Neural crest cell (in vitro differentiated cells): ENCODE data around the gene PRR35. TPM values are rescaled to one million over a fixed set of nuclear protein-coding genes. Genes with fewer than 3 reads are reported as not detected.
A peak's percentile ranks its signal among the peaks of the same experiment; 100 is the strongest.

Experiments used
- DNase-seq: peaks from one replicate; pipeline ENCODE4 v3.0.0; 2021; ENCODE audit warnings: low read depth, mixed read lengths, low spot score
- H3K27ac Mint-ChIP-seq: one replicate; pipeline ENCODE4 v1.8.0; 2021; ENCODE audit warnings: mild to moderate bottlenecking, mixed read lengths; ENCODE audit not compliant: unreplicated experiment
- H3K27me3 Mint-ChIP-seq: 2 replicates; pipeline ENCODE4 v1.8.0; 2021; ENCODE audit warnings: low read depth, mild to moderate bottlenecking, mixed read lengths
- H3K36me3 Mint-ChIP-seq: 2 replicates; pipeline ENCODE4 v1.8.0; 2021; ENCODE audit warnings: low read depth, mild to moderate bottlenecking, mixed read lengths
- H3K4me1 Mint-ChIP-seq: 2 replicates; pipeline ENCODE4 v1.8.0; 2021; ENCODE audit warnings: mixed read lengths
- H3K4me3 Mint-ChIP-seq: one replicate; pipeline ENCODE4 v1.8.0; 2021; ENCODE audit warnings: mild to moderate bottlenecking, mixed read lengths
- H3K9me3 Mint-ChIP-seq: 2 replicates; pipeline ENCODE4 v1.8.0; 2021; ENCODE audit warnings: mixed read lengths
- total RNA-seq: library from RNA; stranded (reverse); gene quantifications from 2 replicates; pipeline ENCODE4 v1.2.1, GENCODE V29; 2021
- TF ChIP-seq, protein P1 (sequence below): fragments of 200-600 bp; sonication (generic); conservative IDR thresholded peaks from 2 replicates; pipeline ENCODE4 v1.5.0; 2021; ENCODE audit warnings: antibody characterized with exemption, mild to moderate bottlenecking

The PRR35 gene
- total RNA-seq, 1 donor from 2014 or later, result not detected

DNA sequence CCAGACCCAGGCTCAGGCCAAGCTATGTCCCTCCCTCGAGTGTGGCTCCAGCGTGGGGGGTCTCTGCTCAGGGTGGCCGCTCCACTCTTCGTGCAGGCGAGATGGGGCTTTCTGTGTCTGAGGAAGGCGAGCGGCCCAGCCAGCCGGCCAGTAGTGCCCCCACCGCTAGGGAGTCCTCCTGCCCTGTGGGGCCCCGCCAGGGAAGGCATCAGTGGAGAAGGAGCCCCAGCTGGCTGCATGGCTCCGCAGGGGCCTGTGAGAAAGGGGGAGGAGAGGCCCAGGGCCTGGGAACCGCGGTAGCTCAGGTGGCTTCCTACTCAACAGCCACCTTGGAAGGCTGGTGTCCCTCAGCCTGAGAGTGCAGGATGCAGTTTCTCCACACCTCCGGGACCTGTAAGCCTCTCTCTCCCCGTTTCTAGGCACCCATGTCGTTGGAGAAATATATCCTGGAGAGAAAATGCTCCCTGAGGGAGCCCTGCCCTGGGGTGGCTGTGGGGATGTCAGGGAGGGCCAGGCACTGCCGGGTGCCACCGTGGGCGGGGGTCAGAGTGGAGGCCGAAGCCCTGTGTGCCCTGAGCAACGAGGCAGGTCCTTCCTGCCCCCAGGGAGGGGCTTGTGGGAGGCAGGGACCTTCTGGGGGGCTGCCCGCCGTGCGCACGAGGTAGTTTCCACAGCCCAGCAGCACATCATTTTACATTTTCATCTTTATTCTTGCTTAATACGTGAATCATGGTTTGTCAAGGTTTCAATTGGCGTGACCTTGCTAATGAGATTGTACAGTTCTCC is 12.9 kb downstream of the PRR35 start:
- TF ChIP-seq, protein P1, sequence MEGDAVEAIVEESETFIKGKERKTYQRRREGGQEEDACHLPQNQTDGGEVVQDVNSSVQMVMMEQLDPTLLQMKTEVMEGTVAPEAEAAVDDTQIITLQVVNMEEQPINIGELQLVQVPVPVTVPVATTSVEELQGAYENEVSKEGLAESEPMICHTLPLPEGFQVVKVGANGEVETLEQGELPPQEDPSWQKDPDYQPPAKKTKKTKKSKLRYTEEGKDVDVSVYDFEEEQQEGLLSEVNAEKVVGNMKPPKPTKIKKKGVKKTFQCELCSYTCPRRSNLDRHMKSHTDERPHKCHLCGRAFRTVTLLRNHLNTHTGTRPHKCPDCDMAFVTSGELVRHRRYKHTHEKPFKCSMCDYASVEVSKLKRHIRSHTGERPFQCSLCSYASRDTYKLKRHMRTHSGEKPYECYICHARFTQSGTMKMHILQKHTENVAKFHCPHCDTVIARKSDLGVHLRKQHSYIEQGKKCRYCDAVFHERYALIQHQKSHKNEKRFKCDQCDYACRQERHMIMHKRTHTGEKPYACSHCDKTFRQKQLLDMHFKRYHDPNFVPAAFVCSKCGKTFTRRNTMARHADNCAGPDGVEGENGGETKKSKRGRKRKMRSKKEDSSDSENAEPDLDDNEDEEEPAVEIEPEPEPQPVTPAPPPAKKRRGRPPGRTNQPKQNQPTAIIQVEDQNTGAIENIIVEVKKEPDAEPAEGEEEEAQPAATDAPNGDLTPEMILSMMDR, result no peak
- peaks cover 25% of the 10 kb centered on the region for H3K4me1 Mint-ChIP-seq
- H3K9me3 Mint-ChIP-seq, result no peaks in the 10 kb centered on the region
- H3K27ac Mint-ChIP-seq, result no peak overlapping the region
- no peak overlapping the region for H3K4me3 Mint-ChIP-seq
- no peak for DNase-seq
- H3K36me3 Mint-ChIP-seq, result no peaks in the 10 kb centered on the region
- no peaks in the 10 kb centered on the region for H3K27me3 Mint-ChIP-seq

DNA sequence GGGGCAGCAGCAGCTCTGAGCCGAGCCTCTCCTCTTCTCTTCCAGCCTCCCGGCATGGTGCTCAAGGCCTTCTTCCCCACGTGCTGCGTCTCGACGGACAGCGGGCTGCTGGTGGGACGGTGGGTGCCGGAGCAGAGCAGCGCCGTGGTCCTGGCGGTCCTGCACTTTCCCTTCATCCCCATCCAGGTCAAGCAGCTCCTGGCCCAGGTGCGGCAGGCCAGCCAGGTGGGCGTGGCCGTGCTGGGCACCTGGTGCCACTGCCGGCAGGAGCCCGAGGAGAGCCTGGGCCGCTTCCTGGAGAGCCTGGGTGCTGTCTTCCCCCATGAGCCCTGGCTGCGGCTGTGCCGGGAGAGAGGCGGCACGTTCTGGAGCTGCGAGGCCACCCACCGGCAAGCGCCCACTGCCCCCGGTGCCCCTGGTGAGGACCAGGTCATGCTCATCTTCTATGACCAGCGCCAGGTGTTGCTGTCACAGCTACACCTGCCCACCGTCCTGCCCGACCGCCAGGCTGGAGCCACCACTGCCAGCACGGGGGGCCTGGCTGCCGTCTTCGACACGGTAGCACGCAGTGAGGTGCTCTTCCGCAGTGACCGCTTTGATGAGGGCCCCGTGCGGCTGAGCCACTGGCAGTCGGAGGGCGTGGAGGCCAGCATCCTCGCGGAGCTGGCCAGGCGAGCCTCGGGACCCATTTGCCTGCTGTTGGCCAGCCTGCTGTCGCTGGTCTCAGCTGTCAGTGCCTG is 14.0 kb downstream of the PRR35 start:
- Mint-ChIP-seq H3K4me1 (peaks cover 21% of the 10 kb centered on the region), H3K27me3 (no peaks in the 10 kb centered on the region), H3K27ac (no peak overlapping the region), H3K4me3 (no peak overlapping the region), H3K9me3 (no peaks in the 10 kb centered on the region), H3K36me3 (no peaks in the 10 kb centered on the region)
- no peak for DNase-seq
- TF ChIP-seq, protein P1, result no peak

DNA sequence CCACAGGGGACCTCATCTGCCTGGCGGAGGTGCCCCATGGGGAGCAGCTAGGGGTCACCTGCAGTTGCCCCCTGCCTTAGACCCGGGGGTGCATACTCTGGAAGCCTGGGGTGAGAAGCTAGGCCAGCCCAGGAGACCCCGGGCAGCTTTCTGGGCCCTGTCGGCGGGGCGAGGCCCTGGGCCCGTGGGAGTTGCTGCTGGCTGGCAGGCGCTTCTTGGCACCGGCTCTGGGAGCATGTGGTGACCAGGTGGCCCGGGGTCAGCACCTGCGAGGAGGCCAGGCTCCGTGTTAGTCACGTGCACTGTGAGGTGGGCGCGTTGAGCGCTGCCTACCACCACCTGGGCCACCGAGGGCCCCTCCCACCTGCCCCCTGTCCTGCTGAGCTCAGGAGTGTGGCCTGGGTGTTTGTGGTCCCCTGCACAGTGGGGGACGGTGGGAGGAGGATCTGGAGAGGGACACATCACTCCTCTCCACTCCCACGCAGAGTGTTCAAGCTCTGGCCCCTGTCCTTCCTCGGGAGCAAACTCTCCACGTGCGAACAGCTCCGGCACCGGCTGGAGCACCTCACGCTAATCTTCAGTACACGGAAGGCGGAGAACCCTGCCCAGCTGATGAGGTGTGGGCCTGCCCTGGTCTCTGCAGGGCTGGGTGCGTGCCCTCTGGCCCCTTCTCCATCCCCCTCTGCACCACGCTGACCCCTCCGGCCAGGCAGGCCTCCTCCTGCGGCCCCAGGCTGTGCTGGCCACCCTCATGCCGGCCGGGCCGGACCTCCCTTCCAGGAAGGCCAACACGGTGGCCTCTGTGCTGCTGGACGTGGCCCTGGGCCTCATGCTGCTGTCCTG is 15.4 kb downstream of the PRR35 start:
- H3K27ac Mint-ChIP-seq, result no peak overlapping the region
- H3K4me1 Mint-ChIP-seq, result peaks cover 16% of the 10 kb centered on the region
- TF ChIP-seq, protein P1, result no peak
- H3K36me3 Mint-ChIP-seq, result no peaks in the 10 kb centered on the region
- no peaks in the 10 kb centered on the region for H3K27me3 Mint-ChIP-seq
- H3K9me3 Mint-ChIP-seq, result no peaks in the 10 kb centered on the region
- no peak overlapping the region for H3K4me3 Mint-ChIP-seq
- no peak for DNase-seq

DNA sequence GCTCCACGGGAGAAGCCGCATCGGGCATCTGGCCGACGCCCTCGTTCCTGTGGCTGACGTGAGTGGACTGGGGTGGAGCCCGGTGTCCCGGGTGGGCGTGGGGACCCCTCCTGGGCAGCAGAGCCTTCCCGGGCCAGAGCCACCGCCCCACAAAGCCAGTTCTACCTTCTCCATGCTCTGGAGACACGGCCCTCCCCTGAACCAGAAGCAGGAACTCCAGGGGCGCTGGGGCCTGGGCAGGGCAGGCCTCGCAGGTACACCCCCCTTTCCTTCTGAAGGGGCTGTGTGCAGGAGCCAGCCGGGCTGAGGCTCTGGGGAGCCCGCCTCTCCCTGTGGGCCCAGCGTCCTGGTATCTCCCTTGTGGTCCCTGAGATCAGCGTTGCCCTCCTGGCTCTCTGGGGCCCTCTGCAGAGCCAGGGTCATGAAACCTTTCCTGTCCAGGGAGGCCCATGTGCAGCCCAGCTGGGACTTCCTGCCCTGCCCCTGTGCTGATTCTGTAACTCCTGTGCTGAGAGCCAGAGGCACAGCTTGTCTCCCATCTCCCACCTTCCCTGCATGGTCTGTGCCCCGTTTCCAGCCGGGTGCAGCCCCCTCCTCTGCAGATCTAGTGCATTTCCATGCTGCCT is 16.1 kb downstream of the PRR35 start:
- Mint-ChIP-seq H3K27ac (no peak overlapping the region), H3K36me3 (no peaks in the 10 kb centered on the region), H3K4me1 (peaks cover 8% of the 10 kb centered on the region), H3K9me3 (no peaks in the 10 kb centered on the region), H3K4me3 (peak overlapping the region; percentile 68), H3K27me3 (no peaks in the 10 kb centered on the region)
- DNase-seq, result no peak
- TF ChIP-seq, protein P1, result no peak

DNA sequence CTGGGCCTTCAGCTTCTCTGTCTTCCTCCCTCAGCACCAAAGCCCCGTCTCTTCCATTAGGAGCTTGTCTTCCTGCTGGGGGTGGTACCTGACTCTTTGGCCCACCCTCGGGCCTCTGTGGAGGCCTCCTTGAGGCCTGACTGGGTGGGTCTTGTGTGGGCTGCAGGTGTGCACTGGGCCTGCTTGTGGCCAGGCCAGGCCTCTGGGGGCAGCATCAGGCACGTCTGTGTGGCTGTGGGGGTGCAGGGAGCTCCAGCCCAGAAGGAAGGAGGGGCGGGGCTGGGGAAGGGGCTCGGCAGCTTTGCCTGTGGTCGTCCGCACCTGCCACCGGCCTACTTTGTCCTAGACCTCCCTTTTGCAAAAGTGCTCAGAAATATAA is 16.6 kb downstream of the PRR35 start:
- TF ChIP-seq, protein P1, result no peak
- peaks cover 3% of the 10 kb centered on the region for H3K4me1 Mint-ChIP-seq
- H3K27me3 Mint-ChIP-seq, result no peaks in the 10 kb centered on the region
- no peak overlapping the region for H3K27ac Mint-ChIP-seq
- H3K4me3 Mint-ChIP-seq, result peak overlapping the region; percentile 68
- no peaks in the 10 kb centered on the region for H3K9me3 Mint-ChIP-seq
- no peak for DNase-seq
- H3K36me3 Mint-ChIP-seq, result no peaks in the 10 kb centered on the region
